K562 (cell line): ENCODE measurements around the gene TTLL8. TPM values are rescaled to one million over a fixed set of nuclear protein-coding genes. Genes with fewer than 3 reads are reported as not detected.

Experiments used
- ATAC-seq: fragments of 200-7000 bp; cut with Tn5 transposase; 3 replicates; pipeline ENCODE4 v1.9.1; 2020; ENCODE audit warnings: moderate library complexity
- BruUV-seq: library from RNA; stranded (reverse); fragments of 400-500 nt; replicated peaks from 2 replicates; lab custom pipeline; 2021; lab: Mats Ljungman, UMichigan
- CTCF ChIA-PET: fragments of 300-600 bp; formaldehyde crosslinking; extraction: SDS; loops from one replicate; lab custom pipeline; 2021; ENCODE audit warnings: low intra/inter-chr PET ratio; lab: Yijun Ruan, JAX
- POLR2A ChIA-PET: fragments of 300-600, 350-650 bp; sonication (Branson Sonifier 250); formaldehyde crosslinking; extraction: SDS; loops from one replicate; lab custom pipeline; 2021; ENCODE audit warnings: antibody characterized with exemption, inconsistent platforms; lab: Yijun Ruan, JAX
- DNase-seq, 4 experiments: peaks; one replicate each; pipeline versions ENCODE4 v3.0.0 to v3.0.0-alpha.2; 2011 to 2018; ENCODE audit warnings: low spot score in 3 of 4, mixed read lengths in 3 of 4; ENCODE audit errors: extremely low read depth in 1 of 4
- FAIRE-seq: peaks from 2 replicates; lab custom pipeline; 2011; peaks lifted over from hg19 to GRCh38; lab: Jason Lieb, UNC
- H2AFZ ChIP-seq: 2 replicates; pipeline ENCODE4 v1.6.0; 2011; ENCODE audit warnings: low read depth, low read length, control low read depth, inconsistent platforms
- H3K27ac ChIP-seq: fragments of 200-600 bp; 3 replicates; pipeline ENCODE4 v1.8.0; 2011; ENCODE audit warnings: low read depth, mild to moderate bottlenecking, control low read depth, inconsistent platforms, low read length, moderate library complexity, mixed read lengths; ENCODE audit errors: extremely low read depth
- H3K27me3 ChIP-seq, 2 experiments: fragments of 300-600 bp in 1 of 2; 2 replicates in 1 of 2; 3 replicates in 1 of 2; pipeline versions ENCODE4 v1.6.0 to v1.8.0; 2011; ENCODE audit warnings: inconsistent platforms in 2 of 2, low read length in 2 of 2, mild to moderate bottlenecking in 1 of 2, mixed read lengths in 1 of 2, moderate library complexity in 1 of 2; ENCODE audit not compliant: control insufficient read depth in 2 of 2, insufficient read depth in 2 of 2
- H3K36me3 ChIP-seq: fragments of 300-600 bp; 3 replicates; pipeline ENCODE4 v1.8.0; 2011; ENCODE audit warnings: mild to moderate bottlenecking, low read length, inconsistent platforms; ENCODE audit not compliant: control insufficient read depth, insufficient read depth
- H3K4me1 ChIP-seq, 2 experiments: fragments of 200-600 bp in 1 of 2; replicated peaks in 1 of 2; 2 replicates in 1 of 2; 3 replicates in 1 of 2; pipeline versions ENCODE4 v1.5.1 to v1.8.0; 2011; ENCODE audit warnings: inconsistent platforms in 2 of 2, low read length in 2 of 2, mild to moderate bottlenecking in 1 of 2, mixed read lengths in 1 of 2, moderate library complexity in 1 of 2; ENCODE audit not compliant: control insufficient read depth in 2 of 2, insufficient read depth in 2 of 2
- H3K4me2 ChIP-seq: 2 replicates; pipeline ENCODE4 v1.6.1; 2011; ENCODE audit warnings: low read length, control low read depth, inconsistent platforms, mixed read lengths; ENCODE audit not compliant: insufficient read depth
- H3K4me3 ChIP-seq: fragments of 200-600 bp; sonication (generic), shearing (Covaris generic); 2 replicates; pipeline ENCODE4 v1.5.1; 2016; ENCODE audit warnings: control low read depth, inconsistent platforms
- H3K79me2 ChIP-seq: fragments of 200-600 bp; 3 replicates; pipeline ENCODE4 v1.8.0; 2011; ENCODE audit warnings: low read length, inconsistent platforms; ENCODE audit not compliant: control insufficient read depth, insufficient read depth
- H3K9ac ChIP-seq, 2 experiments: 2 replicates each; pipeline versions ENCODE4 v1.6.0 to v1.6.1; 2011; ENCODE audit warnings: low read depth in 2 of 2, low read length in 2 of 2, control low read depth in 1 of 2, inconsistent platforms in 1 of 2, mild to moderate bottlenecking in 1 of 2, mixed read lengths in 1 of 2; ENCODE audit not compliant: insufficient read depth in 1 of 2
- H3K9me1 ChIP-seq: one replicate; pipeline ENCODE4 v1.6.0; 2011; ENCODE audit warnings: inconsistent platforms, mild to moderate bottlenecking, low read length, moderate library complexity; ENCODE audit not compliant: control insufficient read depth, insufficient read depth
- H3K9me3 ChIP-seq: replicated peaks from 2 replicates; pipeline ENCODE4 v1.5.1; 2011; ENCODE audit warnings: low read depth, low read length, inconsistent platforms; ENCODE audit not compliant: control insufficient read depth, insufficient read depth
- H4K20me1 ChIP-seq: replicated peaks from 2 replicates; pipeline ENCODE4 v1.6.1; 2011; ENCODE audit warnings: low read length, inconsistent platforms, mixed read lengths; ENCODE audit not compliant: control insufficient read depth, insufficient read depth
- CREB1 ChIP-seq, 2 experiments: sonication (generic) in 1 of 2; formaldehyde crosslinking in 1 of 2; IDR thresholded peaks; 2 replicates each; pipeline versions ENCODE4 v1.6.1 to v1.8.0; 2012 to 2022; ENCODE audit warnings: inconsistent platforms in 1 of 2, mild to moderate bottlenecking in 1 of 2, missing genetic modification reagents in 1 of 2, moderate library complexity in 1 of 2
- FOXK1 ChIP-seq: sonication (generic); formaldehyde crosslinking; IDR thresholded peaks from 2 replicates; pipeline ENCODE4 v1.8.0; 2022; ENCODE audit warnings: missing genetic modification reagents, mild to moderate bottlenecking, borderline replicate concordance
- KAT8 ChIP-seq: fragments of 450-650 bp; IDR thresholded peaks from 2 replicates; pipeline ENCODE4 v1.6.1; 2016; ENCODE audit warnings: low read depth, mild to moderate bottlenecking
- MXI1 ChIP-seq: IDR thresholded peaks from 2 replicates; pipeline ENCODE4 v1.6.1; 2011; ENCODE audit warnings: low read depth, mild to moderate bottlenecking, improper control_type of control experiment, low read length
- POLR2B ChIP-seq: fragments of 450-650 bp; IDR thresholded peaks from 2 replicates; pipeline ENCODE4 v1.6.1; 2018; ENCODE audit warnings: low read depth; ENCODE audit not compliant: partially characterized antibody
- PREB ChIP-seq: sonication (generic); formaldehyde crosslinking; IDR thresholded peaks from 2 replicates; pipeline ENCODE4 v1.8.1; 2023; ENCODE audit warnings: mild to moderate bottlenecking, missing genetic modification reagents
- RAD21 ChIP-seq, 2 experiments: fragments of 250-450 bp in 1 of 2; fragments of 450-650 bp in 1 of 2; sonication (Bioruptor Pico) in 1 of 2; formaldehyde crosslinking in 1 of 2; IDR thresholded peaks in 1 of 2; conservative IDR thresholded peaks in 1 of 2; 2 replicates each; pipeline versions ENCODE4 v1.4.0 to v1.8.0; 2020 to 2022; ENCODE audit warnings: mild to moderate bottlenecking in 2 of 2, moderate library complexity in 1 of 2
- RBM22 ChIP-seq: fragments of 200-400 bp; formaldehyde crosslinking; IDR thresholded peaks from 2 replicates; pipeline ENCODE4 v1.6.1; 2018; ENCODE audit warnings: low read length, low read depth; ENCODE audit not compliant: poor library complexity, severe bottlenecking
- SRSF1 ChIP-seq: fragments of 200-400 bp; formaldehyde crosslinking; IDR thresholded peaks from 2 replicates; pipeline ENCODE4 v1.6.1; 2017; ENCODE audit warnings: mild to moderate bottlenecking, low read depth, low read length, moderate library complexity
- USF2 ChIP-seq: sonication (generic); formaldehyde crosslinking; IDR thresholded peaks from 2 replicates; pipeline ENCODE4 v1.5.0; 2020; ENCODE audit warnings: missing genetic modification reagents
- ZFP36 ChIP-seq: fragments of 150-350 bp; IDR thresholded peaks from 2 replicates; pipeline ENCODE4 v1.6.1; 2018; ENCODE audit warnings: low read length, low read depth; ENCODE audit not compliant: partially characterized antibody
- ZNF347 ChIP-seq: fragments of 450-650 bp; formaldehyde crosslinking; IDR thresholded peaks from 2 replicates; pipeline ENCODE4 v1.4.0; 2020; ENCODE audit warnings: low read depth, mild to moderate bottlenecking, moderate library complexity
- ZNF444 ChIP-seq: fragments of 250-450 bp; sonication (Bioruptor Pico); IDR thresholded peaks from 2 replicates; pipeline ENCODE4 v1.4.0; 2020; ENCODE audit warnings: mild to moderate bottlenecking, moderate library complexity
- ZNF449 ChIP-seq: fragments of 250-450 bp; sonication (Bioruptor Pico); IDR thresholded peaks from 2 replicates; pipeline ENCODE4 v1.8.0; 2022; ENCODE audit warnings: moderate library complexity, mild to moderate bottlenecking, inconsistent platforms
- WGBS: fragments of 100-300 bp; shearing (Covaris generic); methylation state at CpG from one replicate; pipeline ENCODE4 v1.1.6; 2016; ENCODE audit warnings: low coverage, mixed read lengths; ENCODE audit not compliant: insufficient coverage; ENCODE audit errors: missing lambda C conversion rate; 5-methylcytosine and 5-hydroxymethylcytosine counted together
- in situ Hi-C: fragments of 300-500 bp; cut with MboI; formaldehyde crosslinking; loops from 4 replicates; pipeline ENCODE4 v1.15.0; 2018; ENCODE audit warnings: inconsistent platforms, mixed read lengths
- intact Hi-C: fragments of 100-400 bp; cut with micrococcal nuclease; formaldehyde crosslinking; loops from 2 replicates; pipeline ENCODE4 v1.14.2; 2022
- polyA plus RNA-seq, 8 experiments: library from polyadenylated mRNA; depleted of rRNA in 4 of 8; stranded (reverse) in 5 of 8; unstranded in 3 of 8; fragments of >200 nt; fragmentation: Nextera tagmentation in 2 of 8; fragmentation: Illumina TruSeq in 1 of 8; extraction: Ambion mirVana in 2 of 8; extraction: Trizol in 1 of 8; gene quantifications; 2 replicates each; pipeline versions ENCODE4 v1.2.1 to v1.2.3, GENCODE V29; 2011 to 2014; ENCODE audit warnings: inconsistent platforms in 1 of 8, missing spikeins in 1 of 8
- total RNA-seq, 7 experiments: library from RNA; depleted of rRNA in 6 of 7; stranded (reverse); fragments of >200 nt in 6 of 7; fragmentation: Illumina TruSeq in 2 of 7; extraction: Trizol in 2 of 7; gene quantifications; 2 replicates each; pipeline versions ENCODE4 v1.2.1 to v1.2.3, GENCODE V29; 2011 to 2021; ENCODE audit warnings: low replicate concordance in 1 of 7

TTLL8 gene
- total and polyA plus RNA-seq, 9 of the 15 experiments (the other 6 are each of a cell fraction or from before 2014, with no cell fraction given) = not detected

GRCh38 chr22:50012211-50013181 lies 45.6 kb downstream of the TTLL8 start, which contains the start of gene IL17REL:
TSS of gene IL17REL (minus strand) at chr22:50012765. CDS start at chr22:50012646, 119 bp downstream.
- no TSS peak for BruUV-seq
- H3K79me2 ChIP-seq = no peaks in the 10 kb centered on the region
- 7% methylated on average over 14 of the region's 29 CpGs for WGBS
- peaks cover 4% of the 10 kb centered on the region; the same call in 1 of the 2 replicates for H4K20me1 ChIP-seq
- peaks cover 0 to 71% of the 10 kb centered on the region in 2 experiments; a peak in 3 of 5 replicates for H3K4me1 ChIP-seq
- H3K9me3 ChIP-seq = no peaks in the 10 kb centered on the region
- no peaks in the 10 kb centered on the region for H3K36me3 ChIP-seq
- intact Hi-C loops = no loop called here
- no peak within 1 kb of the TSS for H2AFZ ChIP-seq
- H3K9me1 ChIP-seq = no peaks in the 10 kb centered on the region
- in situ Hi-C loops = no loop called here
- peak in 2 of 4 experiments; percentile 44 to 47 for DNase-seq
- no peak for FAIRE-seq
- 0 out of 4 replicates have a peak within 1 kb of the TSS, but pooled peaks of 1 of the 2 experiments have one; percentile 17 for H3K9ac ChIP-seq
- H3K4me2 ChIP-seq = no peak within 1 kb of the TSS
- ATAC-seq = peak; percentile 80
- H3K27me3 ChIP-seq = peaks cover 0 to 27% of the 10 kb centered on the region in 2 experiments; a peak in 2 of 5 replicates
- POLR2A ChIA-PET = interaction anchor here (0.6 kb wide), 1 partner anchor 167 kb away, joined by 3 read pairs; no protein-coding TSS in a partner anchor
- H3K4me3 ChIP-seq = no peak within 1 kb of the TSS
- H3K27ac ChIP-seq = no peak within 1 kb of the TSS
- CTCF ChIA-PET = interaction anchor here (2.4 kb wide), 1 partner anchor 82 kb away, joined by 12 read pairs; no protein-coding TSS in a partner anchor
- no peak for TF ChIP-seq RBM22
- no peak for TF ChIP-seq ZNF449 (CRISPR knock-in tag)
- TF ChIP-seq FOXK1 = no peak
- no peak for TF ChIP-seq POLR2B
- no peak for TF ChIP-seq KAT8
- no peak for TF ChIP-seq ZNF444 (CRISPR knock-in tag)
- peak in 1 of 2 experiments; percentile 52; a peak in 2 of 4 replicates for TF ChIP-seq RAD21 (CRISPR knock-in tag; conservative IDR thresholded peaks at IDR 0.05 in 1 of 2, IDR thresholded peaks at IDR 0.05 in 1 of 2)
- TF ChIP-seq ZNF347 = no peak
- no peak for TF ChIP-seq SRSF1
- no peak for TF ChIP-seq PREB
- TF ChIP-seq MXI1 = no peak
- no peak for TF ChIP-seq USF2
- no peak for TF ChIP-seq CREB1 (IDR thresholded peaks at IDR 0.05)
- no peak for TF ChIP-seq CREB1 (CRISPR knock-in tag; IDR thresholded peaks at IDR 0.05)
- TF ChIP-seq ZFP36 = peak; percentile 82
